Esophagus muscularis mucosa (tissue), 4 donors: Measurements from ENCODE around the gene LITAF. TPM values are rescaled to one million over a fixed set of nuclear protein-coding genes. Genes with fewer than 3 reads are reported as not detected.

Experiments
- DNase-seq: peaks from one replicate; pipeline ENCODE4 v3.0.0-alpha.2; 2017; ENCODE audit errors: extremely low spot score
- H3K27ac ChIP-seq, 4 donors: fragments of 200-600 bp; sonication (generic); replicated peaks in 1 of 4; 1 replicate in 3 of 4; 2 replicates in 1 of 4; pipeline ENCODE4 v1.5.1; 2016 to 2019; ENCODE audit warnings: mild to moderate bottlenecking in 1 of 4
- H3K27me3 ChIP-seq, 4 donors: fragments of 200-600 bp; sonication (generic); one replicate each; pipeline versions ENCODE4 v1.5.1 to v1.6.0; 2016 to 2019
- H3K36me3 ChIP-seq, 4 donors: fragments of 200-600 bp; sonication (generic); one replicate each; pipeline ENCODE4 v1.5.1; 2016 to 2019
- H3K4me1 ChIP-seq, 4 donors: fragments of 200-600 bp; sonication (generic); one replicate each; pipeline ENCODE4 v1.5.1; 2016 to 2019
- H3K4me3 ChIP-seq, 4 donors: fragments of 200-600 bp; sonication (generic); 1 replicate in 2 of 4; 2 replicates in 2 of 4; pipeline ENCODE4 v1.5.1; 2016 to 2019; ENCODE audit warnings: mild to moderate bottlenecking in 4 of 4, moderate library complexity in 1 of 4
- H3K9me3 ChIP-seq, 4 donors: fragments of 200-600 bp; sonication (generic); 1 replicate in 3 of 4; 2 replicates in 1 of 4; pipeline ENCODE4 v1.5.1; 2016 to 2019
- EP300 ChIP-seq: sonication (generic); formaldehyde crosslinking; IDR thresholded peaks from one replicate; pipeline ENCODE4 v1.6.1; 2017; ENCODE audit warnings: antibody characterized with exemption
- POLR2A ChIP-seq: fragments of 450-650 bp; IDR thresholded peaks from one replicate; pipeline ENCODE4 v1.6.1; 2017; ENCODE audit warnings: antibody characterized with exemption, moderate library complexity, mild to moderate bottlenecking, low read depth
- POLR2AphosphoS5 ChIP-seq, 2 donors: sonication (generic); formaldehyde crosslinking; IDR thresholded peaks; one replicate each; pipeline ENCODE4 v1.6.1; 2017; ENCODE audit warnings: antibody characterized with exemption in 2 of 2
- WGBS: methylation state at CpG from one replicate; pipeline ENCODE4 v1.1.5; 2018; 5-methylcytosine and 5-hydroxymethylcytosine counted together
- intact Hi-C: fragments of 100-400 bp; cut with DNase I; formaldehyde crosslinking; loops from one replicate; pipeline ENCODE4 v1.15.1; 2023
- total RNA-seq, 4 donors: library from RNA; depleted of rRNA; stranded (reverse); fragments of >200 nt; gene quantifications; one replicate each; pipeline versions ENCODE4 v1.1.0 to v1.2.1, GENCODE V29; 2016
- TF ChIP-seq, protein P1 (sequence below), 3 experiments: fragments of 200-600 bp in 2 of 3; fragments of 450-650 bp in 1 of 3; sonication (generic) in 2 of 3; IDR thresholded peaks; one replicate each; pipeline ENCODE4 v1.5.1; 2017 to 2019; ENCODE audit warnings: antibody characterized with exemption in 3 of 3, mild to moderate bottlenecking in 2 of 3, moderate library complexity in 1 of 3

Gene LITAF
- total RNA-seq, 4 donors from 2014 or later = 28.7 to 88.3 (median 36.8) TPM

- Histone ChIP-seq H3K27me3 (no peaks in the 10 kb centered on the region), H3K4me1 (peaks cover 0 to 31% (median 29%) of the 10 kb centered on the region in 4 donors), H3K9me3 (no peaks in the 10 kb centered on the region), H3K27ac (peak overlapping the region in 2 of 4 donors; percentile 33 to 65), H3K4me3 (no peak overlapping the region), H3K36me3 (no peaks in the 10 kb centered on the region)
- intact Hi-C loops = no loop called here
- DNase-seq = no peak
- 98% methylated on average over 13 of the region's 16 CpGs for WGBS
- TF ChIP-seq POLR2A (no peak), EP300 (no peak), POLR2AphosphoS5 (IDR thresholded peaks at IDR 0.05) (no peak)
- TF ChIP-seq, protein P1, sequence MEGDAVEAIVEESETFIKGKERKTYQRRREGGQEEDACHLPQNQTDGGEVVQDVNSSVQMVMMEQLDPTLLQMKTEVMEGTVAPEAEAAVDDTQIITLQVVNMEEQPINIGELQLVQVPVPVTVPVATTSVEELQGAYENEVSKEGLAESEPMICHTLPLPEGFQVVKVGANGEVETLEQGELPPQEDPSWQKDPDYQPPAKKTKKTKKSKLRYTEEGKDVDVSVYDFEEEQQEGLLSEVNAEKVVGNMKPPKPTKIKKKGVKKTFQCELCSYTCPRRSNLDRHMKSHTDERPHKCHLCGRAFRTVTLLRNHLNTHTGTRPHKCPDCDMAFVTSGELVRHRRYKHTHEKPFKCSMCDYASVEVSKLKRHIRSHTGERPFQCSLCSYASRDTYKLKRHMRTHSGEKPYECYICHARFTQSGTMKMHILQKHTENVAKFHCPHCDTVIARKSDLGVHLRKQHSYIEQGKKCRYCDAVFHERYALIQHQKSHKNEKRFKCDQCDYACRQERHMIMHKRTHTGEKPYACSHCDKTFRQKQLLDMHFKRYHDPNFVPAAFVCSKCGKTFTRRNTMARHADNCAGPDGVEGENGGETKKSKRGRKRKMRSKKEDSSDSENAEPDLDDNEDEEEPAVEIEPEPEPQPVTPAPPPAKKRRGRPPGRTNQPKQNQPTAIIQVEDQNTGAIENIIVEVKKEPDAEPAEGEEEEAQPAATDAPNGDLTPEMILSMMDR (IDR thresholded peaks at IDR 0.05) = no peak
Measured at GRCh38 chr16:11626657-11627291, 40.1 kb upstream of the LITAF start.

DNA sequence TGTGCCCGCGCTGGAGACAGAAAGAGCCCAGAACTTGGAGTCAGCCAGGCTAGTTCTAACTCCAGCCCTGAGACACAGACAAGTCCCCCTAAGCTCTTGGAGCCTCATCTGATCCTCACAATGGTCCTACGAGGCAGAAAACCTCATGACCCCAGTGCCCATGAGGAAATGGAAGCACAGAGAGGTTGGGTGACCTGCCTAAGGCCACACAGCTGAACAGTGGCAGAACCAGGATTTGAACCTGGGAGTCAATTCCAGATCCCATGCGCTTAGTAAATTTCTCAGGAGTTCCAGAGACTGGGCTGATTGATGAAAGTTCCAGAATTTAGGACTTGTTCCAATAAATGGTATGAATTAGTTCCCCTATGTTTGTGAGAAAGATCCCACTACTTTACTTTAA lies 39.0 kb upstream of the LITAF start:
- H3K4me1 ChIP-seq = peaks cover 0 to 37% (median 32%) of the 10 kb centered on the region in 4 donors

DNA sequence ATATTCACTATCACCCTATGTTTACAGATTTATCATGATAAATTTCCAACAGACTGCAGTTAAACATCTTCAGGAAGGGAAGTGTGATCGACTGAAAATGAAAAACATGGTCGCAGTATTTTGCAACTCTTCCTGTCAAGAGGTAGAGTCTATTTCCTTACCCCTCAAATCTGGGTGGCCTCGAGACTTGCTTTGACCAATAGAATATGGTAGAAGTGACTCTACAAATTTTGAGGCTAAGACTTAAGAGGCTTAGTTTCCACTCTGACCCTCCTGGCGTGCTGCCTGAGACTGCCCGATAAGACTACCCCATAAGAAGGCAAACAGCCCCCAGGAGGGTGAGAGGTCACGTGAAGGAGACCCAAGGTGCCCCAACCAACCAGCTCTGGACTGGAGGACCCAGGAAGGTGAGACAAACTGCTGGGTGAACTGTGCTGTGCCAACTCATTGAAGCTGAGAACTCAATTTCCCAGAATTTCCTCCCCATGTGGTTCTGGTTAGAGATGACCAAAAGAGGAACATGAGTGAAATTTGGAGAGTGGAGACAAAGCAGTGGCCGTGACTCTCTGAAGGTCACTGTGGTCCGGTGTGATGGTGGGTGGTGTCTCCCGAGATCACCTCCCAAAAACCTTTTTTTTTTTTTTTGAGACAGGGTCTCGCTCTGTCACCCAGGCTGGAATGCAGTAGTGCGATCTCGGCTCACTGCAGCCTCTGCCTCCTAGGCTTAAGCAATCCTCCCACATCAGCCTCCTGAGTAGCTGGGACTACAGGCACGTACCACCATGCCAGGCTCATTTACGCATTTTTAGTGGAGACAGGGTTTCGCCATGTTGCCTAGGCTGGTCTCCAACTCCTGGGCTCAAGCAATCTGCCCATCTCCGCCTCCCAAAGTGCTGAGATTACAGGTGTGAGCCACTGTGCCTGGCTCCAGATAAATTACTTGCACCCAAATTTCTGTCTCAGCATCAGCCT lies 38.2 kb upstream of the LITAF start:
- no peak for TF ChIP-seq EP300
- TF ChIP-seq, protein P1 (IDR thresholded peaks at IDR 0.05) = no peak
- TF ChIP-seq POLR2AphosphoS5 (IDR thresholded peaks at IDR 0.05) = no peak
- TF ChIP-seq POLR2A = no peak
- no peaks in the 10 kb centered on the region for H3K27me3 ChIP-seq
- intact Hi-C loops = no loop called here

More for the DNA sequence above, 39.0 kb upstream of the LITAF start:
- no peak for DNase-seq
- Histone ChIP-seq H3K27ac (no peak overlapping the region), H3K4me3 (no peak overlapping the region), H3K9me3 (no peaks in the 10 kb centered on the region), H3K27me3 (no peaks in the 10 kb centered on the region), H3K36me3 (no peaks in the 10 kb centered on the region)
- intact Hi-C loops = no loop called here
- WGBS = 78% methylated on average over 4 of the region's 4 CpGs
- TF ChIP-seq POLR2A (no peak), POLR2AphosphoS5 (IDR thresholded peaks at IDR 0.05) (no peak), EP300 (no peak)
- TF ChIP-seq, protein P1 (IDR thresholded peaks at IDR 0.05) = no peak

DNA sequence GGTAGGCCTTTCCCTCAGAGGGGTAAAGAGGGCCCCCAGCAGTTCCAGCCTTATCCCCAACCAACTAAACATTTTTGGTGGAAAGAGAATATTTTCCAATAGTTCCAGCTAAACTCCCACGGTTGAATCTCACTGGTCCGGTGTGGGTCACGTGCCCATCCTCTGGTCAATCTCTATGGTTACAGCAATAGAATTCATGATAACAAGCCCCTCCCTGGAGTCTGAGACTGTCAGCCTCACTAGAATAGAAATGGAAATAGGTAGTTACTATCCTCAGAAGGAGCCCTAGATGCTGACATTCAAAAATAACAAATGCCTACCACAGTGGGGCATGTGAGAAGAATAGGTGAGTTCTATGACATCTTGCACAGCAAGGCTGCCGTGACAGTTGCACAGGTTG lies 37.5 kb upstream of the LITAF start:
- Histone ChIP-seq H3K27me3 (no peaks in the 10 kb centered on the region), H3K4me3 (no peak overlapping the region), H3K9me3 (no peaks in the 10 kb centered on the region), H3K27ac (no peak overlapping the region), H3K4me1 (peaks cover 0 to 27% (median 22%) of the 10 kb centered on the region in 4 donors), H3K36me3 (no peaks in the 10 kb centered on the region)
- no peak for TF ChIP-seq POLR2A
- TF ChIP-seq, protein P1 (IDR thresholded peaks at IDR 0.05) = no peak
- no peak for TF ChIP-seq POLR2AphosphoS5 (IDR thresholded peaks at IDR 0.05)
- no peak for TF ChIP-seq EP300
- no peak for DNase-seq
- intact Hi-C loops = no loop called here
- 94% methylated on average over 4 of the region's 4 CpGs for WGBS

More for the DNA sequence above, 38.2 kb upstream of the LITAF start:
- DNase-seq = no peak
- H3K4me1 ChIP-seq = peaks cover 0 to 34% (median 28%) of the 10 kb centered on the region in 4 donors
- no peak overlapping the region for H3K4me3 ChIP-seq
- no peaks in the 10 kb centered on the region for H3K36me3 ChIP-seq
- H3K9me3 ChIP-seq = no peaks in the 10 kb centered on the region
- 86% methylated on average over 15 of the region's 16 CpGs for WGBS
- H3K27ac ChIP-seq = no peak overlapping the region
